K562 (cell line): Measurements from ENCODE around the gene SEMA5A.

Source experiments
- ASH1L ChIP-seq: fragments of 450-650 bp; IDR thresholded peaks from 2 replicates; pipeline ENCODE4 v1.6.1; 2018; ENCODE audit warnings: borderline replicate concordance, mild to moderate bottlenecking, low read depth; ENCODE audit not compliant: partially characterized antibody
- CCNT2 ChIP-seq: IDR thresholded peaks from 2 replicates; pipeline ENCODE4 v1.6.1; 2011; ENCODE audit warnings: borderline replicate concordance, low read depth, mild to moderate bottlenecking, moderate library complexity, mixed read lengths, low read length; ENCODE audit not compliant: insufficient read length; ENCODE audit errors: extremely low read depth
- DDX20 ChIP-seq: fragments of 450-650 bp; IDR thresholded peaks from 2 replicates; pipeline ENCODE4 v1.6.1; 2016; ENCODE audit warnings: missing genetic modification characterization, low read depth, mild to moderate bottlenecking, missing compliant biosample characterization, moderate library complexity
- ELF2 ChIP-seq: fragments of 250-450 bp; sonication (Bioruptor Pico); IDR thresholded peaks from 2 replicates; pipeline ENCODE4 v1.5.0; 2021; ENCODE audit warnings: mild to moderate bottlenecking
- MLX ChIP-seq, 2 experiments: fragments of 450-650 bp in 1 of 2; sonication (generic) in 1 of 2; formaldehyde crosslinking; conservative IDR thresholded peaks; 2 replicates each; pipeline versions ENCODE4 v1.4.0 to v1.8.1; 2020 to 2022; ENCODE audit warnings: mild to moderate bottlenecking in 1 of 2, missing genetic modification reagents in 1 of 2
- NFE2 ChIP-seq: IDR thresholded peaks from 2 replicates; pipeline ENCODE4 v1.6.1; 2014; ENCODE audit warnings: antibody characterized with exemption, low read depth
- NFRKB ChIP-seq: fragments of 450-650 bp; IDR thresholded peaks from 2 replicates; pipeline ENCODE4 v1.6.1; 2016; ENCODE audit warnings: low read depth
- SIN3A ChIP-seq, 2 experiments: fragments of 150-350 bp in 1 of 2; IDR thresholded peaks; 2 replicates each; pipeline ENCODE4 v1.6.1; 2011 to 2016; ENCODE audit warnings: borderline replicate concordance in 2 of 2, low read depth in 2 of 2, low read length in 2 of 2, mild to moderate bottlenecking in 2 of 2, moderate library complexity in 2 of 2; ENCODE audit not compliant: control insufficient read depth in 1 of 2
- ZBED1 ChIP-seq: IDR thresholded peaks from 2 replicates; pipeline ENCODE4 v1.6.1; 2014
- ZNF449 ChIP-seq: fragments of 250-450 bp; sonication (Bioruptor Pico); IDR thresholded peaks from 2 replicates; pipeline ENCODE4 v1.8.0; 2022; ENCODE audit warnings: moderate library complexity, mild to moderate bottlenecking, inconsistent platforms
- TF ChIP-seq, protein P1 (sequence below): fragments of 250-450 bp; sonication (Bioruptor Pico); IDR thresholded peaks from 2 replicates; pipeline ENCODE4 v1.9.0; 2021; ENCODE audit warnings: mild to moderate bottlenecking, inconsistent platforms
- TF ChIP-seq, protein P2 (sequence below): fragments of 250-450 bp; sonication (Bioruptor Pico); IDR thresholded peaks from 2 replicates; pipeline ENCODE4 v1.8.0; 2021; ENCODE audit warnings: borderline replicate concordance, mild to moderate bottlenecking, moderate library complexity; ENCODE audit not compliant: poor library complexity, severe bottlenecking

GRCh38 chr5:9045946-9046345, 499.9 kb downstream of the SEMA5A start:
- TF ChIP-seq SIN3A (IDR thresholded peaks at IDR 0.05; ENCODE audit: borderline replicate concordance in 2 of 2, control insufficient read depth in 1 of 2, low read depth in 2 of 2, low read length in 2 of 2) (no peak), DDX20 (tag) (no peak), ELF2 (no peak), ZBED1 (no peak), NFE2 (no peak), ASH1L (no peak), ZNF449 (CRISPR knock-in tag) (no peak), CCNT2 (no peak), MLX (CRISPR knock-in tag; conservative IDR thresholded peaks at IDR 0.05) (no peak), NFRKB (no peak)
- TF ChIP-seq, protein P1, sequence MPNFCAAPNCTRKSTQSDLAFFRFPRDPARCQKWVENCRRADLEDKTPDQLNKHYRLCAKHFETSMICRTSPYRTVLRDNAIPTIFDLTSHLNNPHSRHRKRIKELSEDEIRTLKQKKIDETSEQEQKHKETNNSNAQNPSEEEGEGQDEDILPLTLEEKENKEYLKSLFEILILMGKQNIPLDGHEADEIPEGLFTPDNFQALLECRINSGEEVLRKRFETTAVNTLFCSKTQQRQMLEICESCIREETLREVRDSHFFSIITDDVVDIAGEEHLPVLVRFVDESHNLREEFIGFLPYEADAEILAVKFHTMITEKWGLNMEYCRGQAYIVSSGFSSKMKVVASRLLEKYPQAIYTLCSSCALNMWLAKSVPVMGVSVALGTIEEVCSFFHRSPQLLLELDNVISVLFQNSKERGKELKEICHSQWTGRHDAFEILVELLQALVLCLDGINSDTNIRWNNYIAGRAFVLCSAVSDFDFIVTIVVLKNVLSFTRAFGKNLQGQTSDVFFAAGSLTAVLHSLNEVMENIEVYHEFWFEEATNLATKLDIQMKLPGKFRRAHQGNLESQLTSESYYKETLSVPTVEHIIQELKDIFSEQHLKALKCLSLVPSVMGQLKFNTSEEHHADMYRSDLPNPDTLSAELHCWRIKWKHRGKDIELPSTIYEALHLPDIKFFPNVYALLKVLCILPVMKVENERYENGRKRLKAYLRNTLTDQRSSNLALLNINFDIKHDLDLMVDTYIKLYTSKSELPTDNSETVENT (CRISPR knock-in tag): no peak
- TF ChIP-seq, protein P2, sequence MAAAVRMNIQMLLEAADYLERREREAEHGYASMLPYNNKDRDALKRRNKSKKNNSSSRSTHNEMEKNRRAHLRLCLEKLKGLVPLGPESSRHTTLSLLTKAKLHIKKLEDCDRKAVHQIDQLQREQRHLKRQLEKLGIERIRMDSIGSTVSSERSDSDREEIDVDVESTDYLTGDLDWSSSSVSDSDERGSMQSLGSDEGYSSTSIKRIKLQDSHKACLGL: no peak
